DMS79 (cell line): ENCODE data around the gene OR5K2.

ENCODE experiments used
- DNase-seq: peaks from one replicate; lab custom pipeline; 2025; lab: John Stamatoyannopoulos, UW

The OR5K2 gene

GRCh38 chr3:98497381-98497780, at the start of gene OR5K2:
Gene OR5K2, plus strand, starts transcription at chr3:98497681. Its CDS starts 0 bp downstream, at chr3:98497681.
- no peak for DNase-seq

- no peak for DNase-seq
These were observed 47.8 kb upstream of the OR5K2 start for GRCh38 chr3:98449606-98450193.

- DNase-seq: no peak
These were observed 47.1 kb upstream of the OR5K2 start for GRCh38 chr3:98450372-98450771.

GRCh38 chr3:98453827-98454226, 43.7 kb upstream of the OR5K2 start:
- DNase-seq: no peak

GRCh38 chr3:98454929-98455328, 42.6 kb upstream of the OR5K2 start:
- no peak for DNase-seq

- no peak for DNase-seq
These were observed 39.9 kb upstream of the OR5K2 start for GRCh38 chr3:98457543-98457942.

GRCh38 chr3:98460220-98460619, 37.3 kb upstream of the OR5K2 start:
- DNase-seq: no peak

- DNase-seq: no peak
These were observed 34.6 kb upstream of the OR5K2 start, which contains the start of gene OR5K1 for GRCh38 chr3:98462901-98463300. Gene OR5K1, plus strand, starts transcription at chr3:98463201. Its CDS starts 6,376 bp downstream, at chr3:98469577.

- DNase-seq: no peak
These were observed 14.6 kb upstream of the OR5K2 start for GRCh38 chr3:98482717-98483482.

- DNase-seq: no peak
These were observed 13.9 kb upstream of the OR5K2 start for GRCh38 chr3:98483626-98484025.

- no peak for DNase-seq
These were observed 2.5 kb downstream of the OR5K2 start for GRCh38 chr3:98500019-98500418.

- no peak for DNase-seq
These were observed 3.8 kb downstream of the OR5K2 start for GRCh38 chr3:98501270-98501669.

GRCh38 chr3:98501863-98502576, 4.5 kb downstream of the OR5K2 start:
- no peak for DNase-seq

GRCh38 chr3:98504539-98504938, 7.1 kb downstream of the OR5K2 start:
- DNase-seq: no peak

- DNase-seq: no peak
These were observed 11.1 kb downstream of the OR5K2 start for GRCh38 chr3:98508582-98508981.

GRCh38 chr3:98512576-98512975, 15.1 kb downstream of the OR5K2 start:
- no peak for DNase-seq

GRCh38 chr3:98513091-98513511, 15.6 kb downstream of the OR5K2 start:
- no peak for DNase-seq

- no peak for DNase-seq
These were observed 16.3 kb downstream of the OR5K2 start for GRCh38 chr3:98513736-98514135.

- DNase-seq: no peak
These were observed 17.5 kb downstream of the OR5K2 start for GRCh38 chr3:98514948-98515347.

- no peak for DNase-seq
These were observed 21.3 kb downstream of the OR5K2 start for GRCh38 chr3:98518816-98519215.

GRCh38 chr3:98519351-98519750, 21.9 kb downstream of the OR5K2 start:
- no peak for DNase-seq

GRCh38 chr3:98521897-98522543, 24.5 kb downstream of the OR5K2 start:
- peak; percentile 42 for DNase-seq
